Activated naive CD8-positive, alpha-beta T cell treated with anti-CD3 and anti-CD28 coated beads for 36 hours (primary cell): ENCODE measurements around the gene AARS2. TPM values are rescaled to one million over a fixed set of nuclear protein-coding genes. Genes with fewer than 3 reads are reported as not detected.
A peak's percentile ranks its signal among the peaks of the same experiment; 100 is the strongest.

Experiments used
- DNase-seq: peaks from one replicate; pipeline ENCODE4 v3.0.0; 2021
- H3K27ac Mint-ChIP-seq: one replicate; pipeline ENCODE4 v1.8.0; 2022; ENCODE audit warnings: mild to moderate bottlenecking, moderate library complexity, mixed read lengths
- H3K27me3 Mint-ChIP-seq: one replicate; pipeline ENCODE4 v1.8.0; 2022; ENCODE audit warnings: mild to moderate bottlenecking, mixed read lengths
- H3K36me3 Mint-ChIP-seq: one replicate; pipeline ENCODE4 v1.8.0; 2021; ENCODE audit warnings: mild to moderate bottlenecking, mixed read lengths
- H3K4me1 Mint-ChIP-seq: one replicate; pipeline ENCODE4 v1.8.0; 2021; ENCODE audit warnings: mixed read lengths
- H3K4me3 Mint-ChIP-seq: one replicate; pipeline ENCODE4 v1.8.0; 2022; ENCODE audit warnings: mild to moderate bottlenecking, moderate library complexity, mixed read lengths
- H3K9me3 Mint-ChIP-seq: one replicate; pipeline ENCODE4 v1.8.0; 2022; ENCODE audit warnings: mixed read lengths
- total RNA-seq, 2 experiments: library from RNA; stranded (reverse); gene quantifications; one replicate each; pipeline ENCODE4 v1.2.3, GENCODE V29; 2021

The AARS2 gene
- total RNA-seq, 2 experiments from 2014 or later = 20.5 to 22.0 TPM

DNA sequence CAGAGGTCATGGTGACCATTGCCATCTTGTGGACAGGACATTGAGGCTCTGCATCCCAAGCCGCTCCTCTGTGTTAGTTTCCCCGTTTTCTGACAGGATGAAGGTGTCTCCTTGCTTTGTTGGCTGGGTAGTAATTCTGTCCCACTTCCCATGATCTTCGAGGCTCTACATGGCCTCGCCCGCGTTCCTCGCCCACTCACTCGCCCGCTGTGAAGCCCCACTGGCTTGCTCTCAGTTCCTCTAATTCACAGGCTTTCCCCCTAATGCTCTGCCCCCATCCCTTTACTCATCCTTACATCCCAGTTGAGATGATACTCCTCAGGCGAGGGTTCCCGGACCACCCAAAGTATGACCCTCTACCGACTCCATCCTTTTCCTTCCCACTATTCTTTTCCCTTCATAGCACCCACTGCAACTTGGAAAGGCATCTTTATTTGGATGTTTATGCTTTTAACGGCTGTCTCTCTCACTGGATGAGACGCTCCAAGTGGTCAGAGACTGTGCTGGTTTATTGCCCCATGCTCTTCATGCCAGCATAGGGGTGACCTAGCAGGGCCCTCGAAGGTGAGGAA, 55.3 kb downstream of the AARS2 start:
- peak overlapping the region; percentile 92 for H3K27ac Mint-ChIP-seq
- peaks cover 65% of the 10 kb centered on the region for H3K4me1 Mint-ChIP-seq
- no peaks in the 10 kb centered on the region for H3K9me3 Mint-ChIP-seq
- peak overlapping the region; percentile 80 for H3K4me3 Mint-ChIP-seq
- DNase-seq = peak; percentile 17
- H3K36me3 Mint-ChIP-seq = peaks cover 55% of the 10 kb centered on the region
- peaks cover 6% of the 10 kb centered on the region for H3K27me3 Mint-ChIP-seq

DNA sequence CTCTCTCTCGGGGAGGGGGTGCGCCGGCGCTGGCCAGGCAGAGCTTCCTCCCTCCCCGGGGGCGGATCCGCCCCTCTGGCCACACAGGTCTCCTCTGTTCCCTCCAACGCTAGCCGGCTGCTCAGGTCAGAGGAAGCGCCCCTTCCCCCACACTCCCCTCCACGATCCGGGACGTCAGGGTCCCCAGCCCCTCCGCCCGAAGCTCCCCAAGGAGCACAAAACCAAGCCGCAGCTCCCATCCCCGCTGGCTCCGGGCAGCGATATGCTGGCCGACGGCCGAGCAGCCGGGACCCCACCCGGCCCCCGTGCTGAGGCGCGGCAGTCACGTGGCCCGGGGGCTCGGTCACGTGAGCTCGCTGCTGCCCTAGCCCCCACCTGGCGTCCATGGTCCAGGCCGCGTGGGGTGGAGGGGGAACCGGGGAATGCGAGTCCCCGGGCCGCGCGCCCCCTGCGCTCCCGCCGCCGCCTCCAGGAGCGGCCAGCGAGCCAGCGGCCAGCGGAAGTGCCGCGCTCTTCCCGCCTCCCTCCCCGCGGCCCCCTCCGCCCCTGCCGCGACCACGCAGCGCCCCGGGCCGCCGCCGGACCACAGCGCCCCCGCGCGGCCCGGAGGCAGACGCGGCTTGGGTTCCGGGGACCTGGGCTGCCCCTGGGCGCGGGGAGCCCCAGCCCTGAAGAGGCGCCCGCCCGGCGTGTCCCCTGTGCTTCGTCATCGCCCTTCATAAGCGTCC, 56.0 kb downstream of the AARS2 start, which contains the start of gene SLC35B2:
SLC35B2 (minus strand) TSS at position 504 of the 728 bp plus-strand sequence; CDS start at position 386, 118 bp downstream.
- peaks cover 60% of the 10 kb centered on the region for H3K36me3 Mint-ChIP-seq
- no peaks in the 10 kb centered on the region for H3K9me3 Mint-ChIP-seq
- peak within 1 kb of the TSS; percentile 89 for H3K4me3 Mint-ChIP-seq
- H3K4me1 Mint-ChIP-seq = peaks cover 65% of the 10 kb centered on the region
- H3K27ac Mint-ChIP-seq = peak within 1 kb of the TSS; percentile 92
- DNase-seq = peak; percentile 82
- peaks cover 6% of the 10 kb centered on the region for H3K27me3 Mint-ChIP-seq

- peak; percentile 46 for DNase-seq
- H3K36me3 Mint-ChIP-seq = peaks cover 65% of the 10 kb centered on the region
These were observed 56.4 kb downstream of the AARS2 start for GRCh38 chr6:44256775-44257024.

DNA sequence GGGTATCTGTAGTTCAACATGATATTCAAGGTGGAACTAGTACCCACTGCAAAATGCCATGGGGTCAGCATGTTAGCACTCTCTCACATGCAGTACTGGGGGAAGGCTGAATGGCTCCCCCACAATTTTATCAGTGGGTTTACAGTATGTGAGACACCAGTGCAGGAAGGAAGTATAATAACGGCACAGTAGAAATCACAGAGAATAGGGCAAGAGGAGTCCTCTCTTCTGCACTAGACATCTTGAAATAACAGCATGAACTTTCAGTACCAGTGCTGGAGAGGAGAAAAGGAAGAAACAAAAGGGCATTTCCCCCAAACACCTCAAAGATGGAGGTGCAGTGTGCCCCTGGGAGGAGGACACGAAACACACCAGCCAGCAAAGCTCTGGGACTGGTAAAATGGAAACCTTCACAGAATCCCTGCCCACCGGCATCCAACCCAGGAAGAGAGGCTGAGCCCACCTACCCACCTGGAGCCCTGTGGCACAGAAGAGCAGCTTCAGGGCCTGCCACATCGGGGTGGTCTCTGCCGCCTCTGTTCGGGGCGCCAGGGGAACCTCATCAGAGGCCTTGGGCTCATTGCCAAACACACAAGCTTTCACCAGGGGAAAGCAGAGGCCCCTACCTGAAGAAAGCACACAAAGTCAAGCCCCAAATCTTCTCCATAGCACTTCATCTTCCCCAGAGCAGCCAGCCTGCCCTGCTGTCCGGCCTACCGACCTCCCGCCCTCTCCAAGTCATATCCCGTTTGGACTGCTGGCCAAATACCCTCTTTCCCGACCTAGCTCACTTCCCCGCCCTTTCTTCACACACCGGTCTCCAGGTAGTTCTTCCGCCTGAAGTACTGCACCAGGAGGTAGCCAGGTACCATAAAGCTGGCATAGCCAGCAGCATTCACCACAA, 57.0 kb downstream of the AARS2 start:
- peaks cover 70% of the 10 kb centered on the region for H3K36me3 Mint-ChIP-seq
- H3K27ac Mint-ChIP-seq = peak overlapping the region; percentile 86
- peak; percentile 50 for DNase-seq
- H3K4me3 Mint-ChIP-seq = peak overlapping the region; percentile 89
- H3K4me1 Mint-ChIP-seq = peaks cover 67% of the 10 kb centered on the region
- no peaks in the 10 kb centered on the region for H3K9me3 Mint-ChIP-seq
- peaks cover 6% of the 10 kb centered on the region for H3K27me3 Mint-ChIP-seq

More at GRCh38 chr6:44256775-44257024, 56.4 kb downstream of the AARS2 start:
- Mint-ChIP-seq H3K9me3 (no peaks in the 10 kb centered on the region), H3K27me3 (peaks cover 6% of the 10 kb centered on the region), H3K4me1 (peaks cover 65% of the 10 kb centered on the region), H3K4me3 (peak overlapping the region; percentile 89), H3K27ac (peak overlapping the region; percentile 86)

- peaks cover 68% of the 10 kb centered on the region for H3K4me1 Mint-ChIP-seq
- peak; percentile 37 for DNase-seq
- H3K4me3 Mint-ChIP-seq = peak overlapping the region; percentile 89
- no peaks in the 10 kb centered on the region for H3K9me3 Mint-ChIP-seq
- H3K36me3 Mint-ChIP-seq = peaks cover 72% of the 10 kb centered on the region
- H3K27ac Mint-ChIP-seq = peak overlapping the region; percentile 86
- H3K27me3 Mint-ChIP-seq = peaks cover 6% of the 10 kb centered on the region
These were observed 57.9 kb downstream of the AARS2 start for GRCh38 chr6:44255105-44255808.

DNA sequence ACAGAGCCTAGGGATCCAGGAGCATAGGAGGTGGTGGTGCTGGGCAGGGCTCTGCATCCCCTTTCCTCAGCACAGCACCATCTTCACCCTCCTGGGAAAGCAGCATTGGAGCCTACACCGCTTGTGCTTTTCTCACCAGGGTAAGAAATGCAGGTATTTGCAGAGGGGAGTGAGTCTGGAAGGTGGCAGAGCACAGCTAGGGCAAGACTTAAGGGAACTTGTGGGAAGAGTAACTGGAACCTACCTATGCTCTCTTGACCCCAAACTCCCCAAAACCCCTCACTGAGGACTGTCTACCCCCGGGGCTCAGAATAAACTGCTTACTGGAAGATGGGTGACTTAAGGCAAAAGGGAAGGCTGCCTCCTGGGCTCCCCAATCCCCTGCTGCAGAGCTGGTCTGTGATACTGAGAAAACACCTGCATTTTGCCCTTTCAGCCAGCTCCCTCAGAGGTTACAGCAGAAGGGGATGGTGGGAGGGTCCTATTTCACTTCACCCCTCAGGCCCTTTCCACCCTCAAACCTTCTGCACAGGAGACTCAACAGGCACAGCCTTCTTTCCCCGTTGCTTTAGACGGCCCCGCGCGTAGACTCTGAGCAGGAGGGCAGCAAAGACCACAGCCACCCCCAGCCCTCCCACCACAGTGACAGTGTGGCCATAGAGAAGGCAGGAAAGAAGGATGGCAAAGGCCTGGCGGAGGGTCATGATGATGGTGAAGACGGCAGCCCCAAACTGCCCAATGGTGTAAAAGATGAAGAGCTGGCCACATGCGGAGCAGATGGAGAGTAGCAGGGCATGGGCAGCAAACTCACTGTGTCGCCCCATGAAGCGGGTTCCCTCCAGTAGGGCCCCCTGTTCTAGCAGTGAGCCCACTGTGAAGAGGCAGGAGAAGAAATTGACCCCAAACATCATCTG, 58.7 kb downstream of the AARS2 start:
- Mint-ChIP-seq H3K4me1 (peaks cover 75% of the 10 kb centered on the region), H3K27ac (peak overlapping the region; percentile 86), H3K27me3 (peaks cover 6% of the 10 kb centered on the region), H3K9me3 (no peaks in the 10 kb centered on the region), H3K36me3 (peaks cover 80% of the 10 kb centered on the region), H3K4me3 (peak overlapping the region; percentile 89)
- DNase-seq = peak; percentile 40

DNA sequence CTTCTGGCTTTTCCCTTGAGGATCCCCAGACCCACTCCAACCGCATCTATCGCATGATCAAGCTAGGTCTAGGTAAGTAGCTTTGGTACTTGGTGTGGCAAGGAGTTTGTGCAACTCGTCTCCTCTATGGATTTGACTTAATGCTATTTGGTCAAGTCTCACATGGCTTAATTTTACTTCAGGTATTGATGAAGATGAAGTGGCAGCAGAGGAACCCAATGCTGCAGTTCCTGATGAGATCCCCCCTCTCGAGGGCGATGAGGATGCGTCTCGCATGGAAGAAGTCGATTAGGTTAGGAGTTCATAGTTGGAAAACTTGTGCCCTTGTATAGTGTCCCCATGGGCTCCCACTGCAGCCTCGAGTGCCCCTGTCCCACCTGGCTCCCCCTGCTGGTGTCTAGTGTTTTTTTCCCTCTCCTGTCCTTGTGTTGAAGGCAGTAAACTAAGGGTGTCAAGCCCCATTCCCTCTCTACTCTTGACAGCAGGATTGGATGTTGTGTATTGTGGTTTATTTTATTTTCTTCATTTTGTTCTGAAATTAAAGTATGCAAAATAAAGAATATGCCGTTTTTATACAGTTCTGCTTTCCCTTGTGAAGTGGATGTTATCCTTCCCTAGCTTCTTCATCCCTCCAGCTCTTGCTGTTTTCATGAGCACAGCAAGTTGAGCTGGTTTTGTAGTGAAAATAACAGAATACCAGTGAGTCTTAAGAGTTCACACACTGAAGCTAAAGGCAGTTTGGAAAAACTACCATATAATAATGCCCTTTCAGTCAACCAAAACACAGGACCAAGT, 59.6 kb downstream of the AARS2 start:
- Mint-ChIP-seq H3K4me1 (peaks cover 81% of the 10 kb centered on the region), H3K36me3 (peaks cover 84% of the 10 kb centered on the region), H3K27me3 (peaks cover 9% of the 10 kb centered on the region), H3K9me3 (no peaks in the 10 kb centered on the region), H3K4me3 (peak overlapping the region; percentile 56), H3K27ac (peak overlapping the region; percentile 100)
- peak; percentile 61 for DNase-seq

DNA sequence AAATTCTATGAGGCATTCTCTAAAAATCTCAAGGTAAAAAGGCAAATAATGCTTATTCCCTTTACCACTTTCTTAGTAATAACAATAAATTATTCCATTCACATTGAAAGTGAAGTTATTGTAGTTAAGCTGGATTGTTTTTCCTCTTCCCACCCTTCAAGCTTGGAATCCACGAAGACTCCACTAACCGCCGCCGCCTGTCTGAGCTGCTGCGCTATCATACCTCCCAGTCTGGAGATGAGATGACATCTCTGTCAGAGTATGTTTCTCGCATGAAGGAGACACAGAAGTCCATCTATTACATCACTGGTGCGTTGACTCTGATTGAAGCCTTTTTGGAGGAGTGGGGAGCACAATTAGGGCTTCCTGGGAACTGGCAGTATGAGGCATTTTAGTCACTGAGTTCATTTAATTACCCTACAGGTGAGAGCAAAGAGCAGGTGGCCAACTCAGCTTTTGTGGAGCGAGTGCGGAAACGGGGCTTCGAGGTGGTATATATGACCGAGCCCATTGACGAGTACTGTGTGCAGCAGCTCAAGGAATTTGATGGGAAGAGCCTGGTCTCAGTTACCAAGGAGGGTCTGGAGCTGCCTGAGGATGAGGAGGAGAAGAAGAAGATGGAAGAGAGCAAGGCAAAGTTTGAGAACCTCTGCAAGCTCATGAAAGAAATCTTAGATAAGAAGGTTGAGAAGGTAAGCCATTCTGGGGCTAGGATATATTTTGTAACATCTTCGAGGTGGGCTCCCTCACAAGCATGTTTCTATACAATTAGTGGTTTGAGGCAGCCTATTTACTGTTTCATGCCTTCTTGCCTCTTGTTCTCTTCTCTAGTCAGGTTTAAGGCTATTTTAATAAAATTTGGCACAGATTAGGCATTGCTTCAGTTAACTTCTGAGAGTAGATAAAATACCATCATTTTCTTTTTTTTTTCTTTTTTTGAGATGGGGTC, 61.3 kb downstream of the AARS2 start:
- Mint-ChIP-seq H3K4me3 (peak overlapping the region; percentile 97), H3K4me1 (peaks cover 79% of the 10 kb centered on the region), H3K36me3 (peaks cover 95% of the 10 kb centered on the region), H3K27me3 (peaks cover 22% of the 10 kb centered on the region), H3K9me3 (no peaks in the 10 kb centered on the region), H3K27ac (peak overlapping the region; percentile 100)
- no peak for DNase-seq

- H3K4me3 Mint-ChIP-seq = peak overlapping the region; percentile 97
- peak overlapping the region; percentile 100 for H3K27ac Mint-ChIP-seq
- DNase-seq = no peak
- peaks cover 74% of the 10 kb centered on the region for H3K4me1 Mint-ChIP-seq
- H3K9me3 Mint-ChIP-seq = no peaks in the 10 kb centered on the region
- peaks cover 25% of the 10 kb centered on the region for H3K27me3 Mint-ChIP-seq
- H3K36me3 Mint-ChIP-seq = peaks cover 88% of the 10 kb centered on the region
These were observed 62.4 kb downstream of the AARS2 start for GRCh38 chr6:44250718-44251123.

DNA sequence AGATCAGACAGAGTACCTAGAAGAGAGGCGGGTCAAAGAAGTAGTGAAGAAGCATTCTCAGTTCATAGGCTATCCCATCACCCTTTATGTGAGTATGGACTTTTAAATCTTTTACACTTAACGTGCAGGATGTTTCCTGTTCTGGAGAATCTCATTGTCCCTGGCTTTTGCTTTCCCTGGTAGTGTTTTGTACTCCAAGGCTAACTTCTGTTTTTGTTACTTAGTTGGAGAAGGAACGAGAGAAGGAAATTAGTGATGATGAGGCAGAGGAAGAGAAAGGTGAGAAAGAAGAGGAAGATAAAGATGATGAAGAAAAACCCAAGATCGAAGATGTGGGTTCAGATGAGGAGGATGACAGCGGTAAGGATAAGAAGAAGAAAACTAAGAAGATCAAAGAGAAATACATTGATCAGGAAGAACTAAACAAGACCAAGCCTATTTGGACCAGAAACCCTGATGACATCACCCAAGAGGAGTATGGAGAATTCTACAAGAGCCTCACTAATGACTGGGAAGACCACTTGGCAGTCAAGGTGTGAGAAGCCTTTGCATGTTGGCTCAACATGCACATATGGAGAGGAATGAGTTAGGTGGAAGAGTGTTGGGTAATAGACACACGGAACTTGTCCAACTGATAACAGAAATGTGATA, 63.0 kb downstream of the AARS2 start:
- Mint-ChIP-seq H3K9me3 (no peaks in the 10 kb centered on the region), H3K4me3 (peak overlapping the region; percentile 97), H3K36me3 (peaks cover 83% of the 10 kb centered on the region), H3K27me3 (peaks cover 25% of the 10 kb centered on the region), H3K27ac (peak overlapping the region; percentile 100), H3K4me1 (peaks cover 74% of the 10 kb centered on the region)
- no peak for DNase-seq
